Endothelial cell (in vitro differentiated cells): ENCODE measurements around the gene NCKAP5L. TPM values are rescaled to one million over a fixed set of nuclear protein-coding genes. Genes with fewer than 3 reads are reported as not detected.

Experiments used
- DNase-seq: peaks from one replicate; pipeline ENCODE4 v3.0.0; 2021; ENCODE audit warnings: low spot score
- H3K27ac Mint-ChIP-seq: one replicate; pipeline ENCODE4 v1.8.0; 2021; ENCODE audit warnings: mixed read lengths, inconsistent platforms; ENCODE audit not compliant: unreplicated experiment
- H3K27me3 Mint-ChIP-seq: one replicate; pipeline ENCODE4 v1.8.0; 2021; ENCODE audit warnings: mild to moderate bottlenecking, moderate library complexity, mixed read lengths, inconsistent platforms; ENCODE audit not compliant: unreplicated experiment
- H3K36me3 Mint-ChIP-seq: one replicate; pipeline ENCODE4 v1.8.0; 2021; ENCODE audit warnings: mild to moderate bottlenecking, low read depth, mixed read lengths, inconsistent platforms; ENCODE audit not compliant: unreplicated experiment
- H3K4me1 Mint-ChIP-seq: one replicate; pipeline ENCODE4 v1.8.0; 2021; ENCODE audit warnings: mild to moderate bottlenecking, mixed read lengths, inconsistent platforms; ENCODE audit not compliant: unreplicated experiment
- H3K4me3 Mint-ChIP-seq: one replicate; pipeline ENCODE4 v1.8.0; 2021; ENCODE audit warnings: mild to moderate bottlenecking, mixed read lengths, inconsistent platforms; ENCODE audit not compliant: unreplicated experiment
- H3K9me3 Mint-ChIP-seq: one replicate; pipeline ENCODE4 v1.8.0; 2021; ENCODE audit warnings: mixed read lengths, inconsistent platforms; ENCODE audit not compliant: unreplicated experiment
- total RNA-seq: library from RNA; stranded (reverse); fragmentation: NEBNext Ultra II Directional; extraction: Animal tissue kit (Norgen Biotek cat#: 25700); gene quantifications from one replicate; pipeline ENCODE4 v1.2.1, GENCODE V29; 2021; ENCODE audit not compliant: unreplicated experiment
- TF ChIP-seq, protein P1 (sequence below): fragments of 200-600 bp; sonication (generic); IDR thresholded peaks from one replicate; pipeline ENCODE4 v1.5.0; 2021; ENCODE audit warnings: antibody characterized with exemption; ENCODE audit not compliant: unreplicated experiment

The NCKAP5L gene
- total RNA-seq, 1 donor from 2014 or later: 70.9 TPM

DNA sequence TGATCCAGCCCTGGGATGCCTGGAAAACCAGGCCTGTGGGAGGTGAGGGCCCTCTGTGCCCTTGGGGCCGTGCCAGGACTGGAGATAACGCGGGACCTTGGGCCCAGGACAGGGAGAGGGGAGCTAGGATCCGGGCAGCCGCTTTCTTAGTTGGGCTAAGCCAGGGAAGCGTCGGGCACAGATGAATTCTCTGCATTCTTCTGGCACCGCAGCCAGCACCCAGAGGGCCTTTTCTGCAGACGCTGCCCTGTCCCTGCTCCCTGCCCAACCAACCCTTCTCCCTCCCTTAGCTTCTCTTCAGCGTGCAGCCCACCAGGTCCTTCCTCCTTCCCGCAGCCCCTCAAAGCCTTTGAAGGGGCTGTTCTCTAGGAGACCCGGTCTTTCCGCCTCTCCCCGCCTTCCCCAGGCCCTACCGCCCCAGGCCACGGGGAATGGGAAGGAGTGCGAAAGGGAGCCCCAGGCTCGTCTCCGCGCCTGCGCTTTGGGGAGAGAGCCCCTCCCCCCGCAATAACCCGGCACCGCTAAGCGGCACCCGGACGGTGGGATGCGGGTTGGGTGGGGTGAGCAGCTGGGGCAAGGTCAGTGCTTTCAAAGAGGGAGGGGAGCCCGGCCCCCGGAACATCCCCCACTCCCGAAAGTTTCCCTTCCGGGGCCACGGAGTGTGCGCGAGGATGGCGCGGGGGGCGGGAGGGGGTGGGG is 663 bp downstream of the NCKAP5L start:
- peaks cover 14% of the 10 kb centered on the region for H3K27me3 Mint-ChIP-seq
- DNase-seq: peak; percentile 72
- peaks cover 13% of the 10 kb centered on the region for H3K36me3 Mint-ChIP-seq
- no peaks in the 10 kb centered on the region for H3K9me3 Mint-ChIP-seq
- TF ChIP-seq, protein P1, sequence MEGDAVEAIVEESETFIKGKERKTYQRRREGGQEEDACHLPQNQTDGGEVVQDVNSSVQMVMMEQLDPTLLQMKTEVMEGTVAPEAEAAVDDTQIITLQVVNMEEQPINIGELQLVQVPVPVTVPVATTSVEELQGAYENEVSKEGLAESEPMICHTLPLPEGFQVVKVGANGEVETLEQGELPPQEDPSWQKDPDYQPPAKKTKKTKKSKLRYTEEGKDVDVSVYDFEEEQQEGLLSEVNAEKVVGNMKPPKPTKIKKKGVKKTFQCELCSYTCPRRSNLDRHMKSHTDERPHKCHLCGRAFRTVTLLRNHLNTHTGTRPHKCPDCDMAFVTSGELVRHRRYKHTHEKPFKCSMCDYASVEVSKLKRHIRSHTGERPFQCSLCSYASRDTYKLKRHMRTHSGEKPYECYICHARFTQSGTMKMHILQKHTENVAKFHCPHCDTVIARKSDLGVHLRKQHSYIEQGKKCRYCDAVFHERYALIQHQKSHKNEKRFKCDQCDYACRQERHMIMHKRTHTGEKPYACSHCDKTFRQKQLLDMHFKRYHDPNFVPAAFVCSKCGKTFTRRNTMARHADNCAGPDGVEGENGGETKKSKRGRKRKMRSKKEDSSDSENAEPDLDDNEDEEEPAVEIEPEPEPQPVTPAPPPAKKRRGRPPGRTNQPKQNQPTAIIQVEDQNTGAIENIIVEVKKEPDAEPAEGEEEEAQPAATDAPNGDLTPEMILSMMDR: no peak
- H3K4me3 Mint-ChIP-seq: peak overlapping the region; percentile 93
- peaks cover 33% of the 10 kb centered on the region for H3K4me1 Mint-ChIP-seq
- peak overlapping the region; percentile 77 for H3K27ac Mint-ChIP-seq

DNA sequence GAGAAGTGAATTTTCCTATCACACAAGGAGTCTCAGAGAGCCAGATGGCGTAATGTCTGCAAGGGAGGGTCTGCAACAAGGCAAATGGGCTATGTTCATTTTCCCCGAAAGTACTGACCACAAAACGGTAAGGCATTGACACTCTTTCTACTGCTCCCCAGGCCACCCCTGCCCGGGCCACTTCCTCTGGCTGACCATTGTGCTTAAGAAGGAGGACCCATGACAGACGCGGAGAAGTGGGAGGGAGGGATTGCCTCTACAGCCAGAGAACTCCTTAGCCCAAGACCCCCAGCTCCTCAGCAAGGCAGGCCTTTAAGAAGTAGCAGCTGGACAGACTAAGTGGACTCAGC is 1.2 kb downstream of the NCKAP5L start:
- peak overlapping the region; percentile 93 for H3K4me3 Mint-ChIP-seq
- TF ChIP-seq, protein P1: no peak
- H3K27me3 Mint-ChIP-seq: peaks cover 14% of the 10 kb centered on the region
- no peaks in the 10 kb centered on the region for H3K9me3 Mint-ChIP-seq
- peaks cover 36% of the 10 kb centered on the region for H3K4me1 Mint-ChIP-seq
- peaks cover 17% of the 10 kb centered on the region for H3K36me3 Mint-ChIP-seq
- peak overlapping the region; percentile 77 for H3K27ac Mint-ChIP-seq
- no peak for DNase-seq

GRCh38 chr12:49825971-49826421 is 2.2 kb downstream of the NCKAP5L start:
- Mint-ChIP-seq H3K36me3 (peaks cover 17% of the 10 kb centered on the region), H3K9me3 (no peaks in the 10 kb centered on the region), H3K27me3 (peaks cover 14% of the 10 kb centered on the region), H3K4me3 (peak overlapping the region; percentile 93), H3K27ac (no peak overlapping the region), H3K4me1 (peaks cover 45% of the 10 kb centered on the region)
- no peak for DNase-seq
- TF ChIP-seq, protein P1: no peak

DNA sequence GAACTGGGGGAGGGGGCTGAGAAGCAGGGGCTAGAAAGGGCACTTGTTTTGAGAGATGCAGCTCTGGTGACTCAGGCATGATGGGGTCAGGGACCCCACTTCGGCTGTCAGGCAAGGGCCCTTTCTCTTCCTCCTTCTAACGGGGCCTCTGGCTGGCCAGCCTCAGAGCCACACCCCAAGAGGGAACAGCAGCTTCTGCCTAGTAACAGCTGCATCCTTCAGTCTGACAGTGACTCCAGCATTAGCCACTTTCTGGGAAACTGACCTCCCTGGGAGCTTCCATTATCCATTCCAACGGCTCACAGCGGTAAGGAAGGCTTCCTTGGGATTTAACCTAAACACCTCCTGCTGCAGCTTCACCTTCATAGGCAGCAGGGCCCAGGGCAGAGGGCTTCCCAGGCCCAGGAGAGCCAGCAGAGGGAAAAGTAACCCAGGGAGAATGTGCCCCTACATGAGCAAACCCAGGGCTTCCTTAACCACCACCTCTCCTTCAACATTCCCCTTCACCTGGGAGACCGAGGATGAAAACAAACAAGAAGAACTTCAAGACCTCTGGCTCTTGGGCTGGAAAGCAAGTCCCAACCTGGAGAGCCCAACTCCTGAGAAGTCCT is 2.7 kb downstream of the NCKAP5L start:
- no peak overlapping the region for H3K27ac Mint-ChIP-seq
- H3K9me3 Mint-ChIP-seq: no peaks in the 10 kb centered on the region
- H3K36me3 Mint-ChIP-seq: peaks cover 17% of the 10 kb centered on the region
- TF ChIP-seq, protein P1: no peak
- peaks cover 50% of the 10 kb centered on the region for H3K4me1 Mint-ChIP-seq
- H3K4me3 Mint-ChIP-seq: peak overlapping the region; percentile 21
- peaks cover 14% of the 10 kb centered on the region for H3K27me3 Mint-ChIP-seq
- DNase-seq: no peak

DNA sequence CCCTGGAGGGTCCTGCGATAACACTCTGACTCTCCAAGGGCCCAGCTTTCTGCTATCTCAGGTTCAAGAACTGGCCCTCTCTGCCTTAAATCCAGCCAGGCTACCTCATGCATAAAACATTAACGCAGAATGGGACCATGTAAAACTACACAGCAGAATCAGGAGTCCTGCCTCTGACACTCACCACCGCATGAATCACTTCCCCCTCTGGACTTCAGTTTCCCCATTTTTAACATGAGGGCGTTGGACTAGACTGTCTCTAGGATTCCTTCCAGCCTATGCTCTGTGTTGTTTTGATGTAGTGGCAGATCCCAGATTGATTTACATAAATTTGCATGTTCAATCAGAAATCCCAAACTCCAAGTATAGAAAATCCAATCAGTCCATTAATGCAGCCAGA is 3.3 kb downstream of the NCKAP5L start:
- H3K4me3 Mint-ChIP-seq: peak overlapping the region; percentile 10
- peaks cover 53% of the 10 kb centered on the region for H3K4me1 Mint-ChIP-seq
- peaks cover 16% of the 10 kb centered on the region for H3K27me3 Mint-ChIP-seq
- H3K27ac Mint-ChIP-seq: no peak overlapping the region
- no peak for DNase-seq
- H3K36me3 Mint-ChIP-seq: peaks cover 18% of the 10 kb centered on the region
- H3K9me3 Mint-ChIP-seq: no peaks in the 10 kb centered on the region
- TF ChIP-seq, protein P1: no peak
